ENCODE measurements around the gene BBS7. TPM values are rescaled to one million over a fixed set of nuclear protein-coding genes. Genes with fewer than 3 reads are reported as not detected.

BBS7 gene
- total and polyA plus RNA-seq, 2 of the 13 experiments (the other 11 are each of a cell fraction or from before 2014, with no cell fraction given) = 9.0 to 15.7 TPM

DNA sequence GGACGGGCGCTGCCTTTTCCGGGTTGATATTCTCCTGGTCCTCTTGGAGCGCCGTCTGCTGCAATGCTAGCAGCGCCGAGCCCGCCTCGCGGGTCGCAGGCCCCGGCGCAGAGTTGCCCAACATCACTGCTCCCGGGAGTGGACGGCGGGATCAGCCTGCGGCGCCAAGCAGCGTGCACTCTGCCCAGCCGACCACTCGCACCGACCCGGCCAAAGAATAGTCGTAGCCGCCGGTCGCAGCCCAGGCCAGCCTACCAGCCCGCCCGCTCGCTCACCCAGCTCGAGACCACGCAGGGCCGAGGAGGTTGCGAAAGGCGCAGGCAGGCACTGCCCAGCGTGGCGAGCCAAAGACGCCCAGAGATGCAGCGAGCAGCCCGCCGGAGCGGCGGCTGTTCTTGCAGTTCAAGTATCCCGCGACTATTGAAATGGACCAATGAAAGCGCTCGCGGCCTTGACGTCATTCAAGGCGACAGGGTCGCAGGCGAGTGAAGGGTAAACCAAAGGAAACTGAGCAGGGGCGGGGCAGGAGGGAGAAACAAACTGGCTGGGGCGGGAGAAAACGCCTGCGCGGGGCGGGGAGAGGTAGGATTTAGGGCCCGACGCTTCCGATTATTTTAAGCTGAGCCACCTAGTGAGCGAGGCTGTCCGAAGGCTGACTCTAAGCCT lies 46.6 kb downstream of the BBS7 start, which contains the start of gene CCNA2:
TSS of gene CCNA2 (minus strand) at position 379 of the 666 bp plus-strand sequence. CDS start at position 124, 255 bp downstream.
- in situ Hi-C loops (cut with HindIII; ENCODE audit: extremely low pct_ligation_motif_present, low pct_unique_long_range_greater_than_20kb) = no loop called here
- intact Hi-C loops (cut with micrococcal nuclease; ENCODE audit: unreplicated experiment) = loop anchor here (1.0 to 5.0 kb wide), 5 partner anchors 22 to 1099 kb away; partner anchors contain the start of genes BBS7, BLTP1, EXOSC9 and NUDT6
- POLR2A ChIA-PET = interaction anchor here (0.8 to 2.0 kb wide), 3 partner anchors 23 to 127 kb away, joined by 4 to 14 read pairs (median 5); partner anchors contain the start of genes ANXA5, BBS7 and EXOSC9
- TF ChIP-seq CSRNP1 (CRISPR knock-in tag; IDR thresholded peaks at IDR 0.05) (peak; percentile 69; the same call in 1 of the 2 replicates), CCDC6 (CRISPR knock-in tag; IDR thresholded peaks at IDR 0.05) (no peak), SAP130 (CRISPR knock-in tag; IDR thresholded peaks at IDR 0.05; ENCODE audit: low read depth) (peak; percentile 100), PCBP2 (optimal IDR thresholded peaks at IDR 0.05; ENCODE audit: low read depth, low read length, poor library complexity, severe bottlenecking) (no peak), ZNF652 (CRISPR knock-in tag; IDR thresholded peaks at IDR 0.05; ENCODE audit: borderline replicate concordance, low read depth) (peak; percentile 62; the same call in 1 of the 2 replicates), PAF1 (CRISPR knock-in tag; IDR thresholded peaks at IDR 0.05) (0 out of 2 replicates have a peak, but pooled peaks have one; percentile 44), MAZ (IDR thresholded peaks at IDR 0.05; ENCODE audit: borderline replicate concordance, low read depth, low read length) (0 out of 2 replicates have a peak, but pooled peaks have one; percentile 20), MAZ (CRISPR knock-in tag; IDR thresholded peaks at IDR 0.05; ENCODE audit: low read depth) (peak; percentile 70; the same call in 1 of the 2 replicates), ZBTB14 (CRISPR knock-in tag; IDR thresholded peaks at IDR 0.05) (0 out of 2 replicates have a peak, but pooled peaks have one; percentile 36), MAX (IDR thresholded peaks at IDR 0.05) (peak; percentile 93), NFYB (CRISPR knock-in tag; IDR thresholded peaks at IDR 0.05) (peak; percentile 93), ZNF354B (CRISPR knock-in tag; IDR thresholded peaks at IDR 0.05) (no peak), ZBTB38 (CRISPR knock-in tag; IDR thresholded peaks at IDR 0.05) (peak; percentile 63; the same call in 1 of the 2 replicates), ZEB1 (IDR thresholded peaks at IDR 0.05; ENCODE audit: insufficient replicate concordance, low read depth) (peak; percentile 39), POGZ (CRISPR knock-in tag; IDR thresholded peaks at IDR 0.05) (peak; percentile 97), LCORL (IDR thresholded peaks at IDR 0.05) (no peak), LCORL (CRISPR knock-in tag; IDR thresholded peaks at IDR 0.05) (0 out of 2 replicates have a peak, but pooled peaks have one; percentile 4), GZF1 (CRISPR knock-in tag; IDR thresholded peaks at IDR 0.05) (no peak), BORCS8-MEF2B (CRISPR knock-in tag; IDR thresholded peaks at IDR 0.05) (peak; percentile 94), ZSCAN25 (CRISPR knock-in tag; IDR thresholded peaks at IDR 0.05) (peak; percentile 76; the same call in 1 of the 2 replicates)
- TF ChIP-seq, protein P1, sequence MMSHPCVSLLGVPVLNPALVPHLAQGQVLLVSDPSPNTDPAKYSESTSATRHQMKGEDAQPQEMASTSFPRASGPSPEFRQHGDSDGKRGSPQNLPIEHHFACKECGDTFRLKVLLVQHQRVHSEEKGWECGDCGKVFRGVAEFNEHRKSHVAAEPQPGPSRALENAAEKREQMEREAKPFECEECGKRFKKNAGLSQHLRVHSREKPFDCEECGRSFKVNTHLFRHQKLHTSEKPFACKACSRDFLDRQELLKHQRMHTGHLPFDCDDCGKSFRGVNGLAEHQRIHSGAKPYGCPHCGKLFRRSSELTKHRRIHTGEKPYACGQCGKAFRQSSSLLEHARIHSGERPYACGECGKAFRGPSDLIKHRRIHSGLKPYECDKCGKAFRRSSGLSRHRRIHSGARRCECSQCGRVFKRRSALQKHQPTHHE (CRISPR knock-in tag; IDR thresholded peaks at IDR 0.05; ENCODE audit: borderline replicate concordance) = peak; percentile 53; the same call in 1 of the 2 replicates

More for the DNA sequence above, 46.6 kb downstream of the BBS7 start, which contains the start of gene CCNA2:
- Histone ChIP-seq H3K9me3 (ENCODE audit: low read length) (no peaks in the 10 kb centered on the region), H3K4me1 (ENCODE audit: insufficient read depth, low read length) (peaks cover 27% of the 10 kb centered on the region), H3K36me3 (replicated peaks in 1 of 2; ENCODE audit: control insufficient read depth in 1 of 2, insufficient read depth in 2 of 2, low read length in 2 of 2) (peaks cover 2 to 22% of the 10 kb centered on the region in 2 experiments), H3K9ac (ENCODE audit: insufficient read depth, low read depth, low read length) (peak within 1 kb of the TSS; percentile 80), H3K27ac (ENCODE audit: extremely low read length, insufficient read depth, low read length) (peak within 1 kb of the TSS; percentile 87), H3K79me2 (ENCODE audit: insufficient read depth, low read length) (peaks cover 31% of the 10 kb centered on the region), H3K4me2 (ENCODE audit: low read depth, low read length) (peak within 1 kb of the TSS; percentile 78), H4K20me1 (ENCODE audit: insufficient read depth, low read length) (no peaks in the 10 kb centered on the region), H3K4me3 (replicated peaks in 1 of 3; ENCODE audit: insufficient read depth in 1 of 3, low read depth in 2 of 3, low read length in 3 of 3) (peak within 1 kb of the TSS; percentile 79 to 99 (median 90)), H2AFZ (ENCODE audit: low read length) (peak within 1 kb of the TSS; percentile 78), H3K27me3 (ENCODE audit: control insufficient read depth in 1 of 2, insufficient read depth in 2 of 2, low read length in 2 of 2) (no peaks in the 10 kb centered on the region; a peak in 1 of 5 replicates)
- CTCF ChIA-PET (ENCODE audit: low intra/inter-chr PET ratio, low total read pairs) = no interaction called here
- WGBS (ENCODE audit: low lambda C conversion rate) = under 1% methylated on average over 29 of the region's 63 CpGs
- no TSS peak for BruUV-seq (replicated peaks)
- FAIRE-seq (peak; percentile 60), DNase-seq (ENCODE audit: low spot score) (peak; percentile 95), ATAC-seq (peak; percentile 92)

All from HepG2 (cell line).